H54 (cell line): ENCODE results near the gene CFAP91.
"Not testable (repeated sequence)": the region's sequence is repeated elsewhere in the genome, so short reads cannot be mapped to it uniquely, and the experiment has no call there.

Experiments
- DNase-seq: peaks from one replicate; pipeline ENCODE4 v3.0.0; 2011; ENCODE audit warnings: low spot score, mixed read lengths; ENCODE audit not compliant: insufficient read length
- FAIRE-seq: peaks from 3 replicates; lab custom pipeline; 2011; peaks lifted over from hg19 to GRCh38; lab: Jason Lieb, UNC
- POLR2A ChIP-seq: IDR thresholded peaks from 2 replicates; pipeline ENCODE4 v1.6.1; 2011; ENCODE audit warnings: low read depth, mild to moderate bottlenecking, low read length

Gene CFAP91

DNA sequence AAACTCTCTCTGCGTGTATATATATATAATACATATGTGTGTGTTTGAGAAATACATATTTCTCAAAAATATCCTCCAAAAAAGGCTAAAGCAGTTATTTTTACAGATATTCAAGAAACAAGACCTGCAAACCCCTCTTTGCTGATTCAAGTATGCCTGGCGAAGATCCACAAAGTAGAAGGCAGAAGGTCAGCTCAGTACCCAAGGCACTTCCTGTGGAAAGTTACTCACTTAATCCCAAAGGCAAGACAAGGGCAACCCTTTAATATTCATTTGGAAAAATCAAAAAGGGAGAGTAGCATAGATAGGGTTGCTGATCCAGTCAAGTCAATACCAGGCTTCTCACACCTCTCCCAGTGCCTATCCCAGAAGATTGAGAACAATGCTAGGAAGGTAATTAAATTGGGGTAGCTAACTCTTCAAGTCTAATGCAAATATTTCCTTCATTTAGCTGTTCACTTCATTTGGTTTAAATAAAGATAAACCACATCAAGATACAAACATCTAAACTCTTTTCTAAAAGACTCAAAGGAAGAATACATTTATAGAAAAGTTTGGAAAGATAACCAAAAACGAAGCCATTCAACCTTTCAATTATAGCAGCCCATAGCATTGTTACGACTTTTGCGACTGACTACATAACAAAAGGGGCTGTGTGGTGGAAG is 32.8 kb upstream of the CFAP91 start:
- no peak for DNase-seq
- FAIRE-seq = peak; percentile 53
- no peak for TF ChIP-seq POLR2A

DNA sequence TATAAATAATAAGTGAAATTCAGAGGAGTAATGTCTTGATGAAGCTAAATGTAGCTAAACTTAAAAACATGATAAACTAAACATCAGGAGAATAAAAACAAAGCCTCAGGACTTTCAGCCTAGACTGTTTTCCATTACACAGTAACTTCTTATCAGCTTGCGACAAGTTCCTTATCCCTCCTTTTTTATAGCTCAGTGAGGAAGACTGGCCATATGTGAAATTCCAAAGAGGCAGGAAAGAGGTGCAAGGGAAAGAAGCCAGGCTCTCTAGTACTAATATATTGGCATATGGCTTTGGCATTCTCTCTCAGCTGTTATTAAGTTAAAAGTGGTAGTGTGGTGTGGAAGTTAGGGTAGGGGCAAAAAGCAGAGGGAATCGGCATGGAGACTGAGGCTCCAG is 30.0 kb upstream of the CFAP91 start:
- DNase-seq (no peak), FAIRE-seq (no peak)
- TF ChIP-seq POLR2A = no peak

DNA sequence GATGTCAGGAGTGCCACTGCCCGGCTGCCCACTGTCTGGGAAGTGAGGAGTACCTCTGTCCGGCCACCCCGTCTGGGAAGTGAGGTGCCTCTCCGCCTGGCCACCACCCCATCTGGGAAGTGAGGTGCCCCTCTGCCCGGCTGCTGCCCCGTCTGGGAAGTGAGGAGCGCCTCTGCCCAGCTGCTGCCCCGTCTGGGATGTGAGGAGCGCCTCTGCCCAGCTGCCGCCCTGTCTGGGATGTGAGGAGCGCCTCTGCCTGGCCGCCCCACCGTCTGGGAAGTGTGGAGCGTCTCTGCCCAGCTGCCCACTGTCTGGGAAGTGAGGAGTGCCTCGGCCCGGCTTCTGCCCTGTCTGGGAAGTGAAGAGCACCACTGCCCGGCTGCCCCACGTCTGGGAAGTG is 28.9 kb upstream of the CFAP91 start:
- FAIRE-seq (no peak), DNase-seq (no peak)
- no peak for TF ChIP-seq POLR2A

DNA sequence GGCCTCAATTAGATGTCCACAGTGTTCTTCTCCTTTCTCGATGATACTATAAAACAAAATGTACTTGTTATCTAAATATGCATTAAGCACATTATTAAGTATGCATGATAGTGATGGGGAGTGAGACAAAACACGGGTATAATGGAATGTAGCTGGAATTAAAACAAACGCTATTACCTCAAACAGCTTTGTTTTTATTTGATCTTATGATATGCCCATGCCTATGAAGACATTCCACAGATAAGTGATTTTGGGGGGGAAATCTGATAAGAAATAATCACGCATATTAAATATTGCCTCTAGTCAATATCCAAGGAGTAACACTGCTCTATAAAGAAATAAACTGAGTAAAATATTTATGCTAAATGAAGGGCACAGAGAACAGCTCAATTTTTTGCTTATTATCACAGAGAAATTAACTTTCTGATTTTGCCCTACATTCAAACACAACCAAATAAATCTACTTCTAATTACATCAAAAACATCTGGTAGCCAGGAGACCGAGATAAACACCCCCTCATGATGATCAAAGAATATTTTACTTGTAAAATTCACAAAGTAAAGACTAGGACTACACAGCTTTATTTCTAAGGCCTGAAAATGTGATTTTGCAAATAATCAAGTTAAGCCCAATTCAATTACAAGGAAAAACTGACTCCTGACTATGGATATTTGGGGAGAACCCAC is 27.5 kb upstream of the CFAP91 start:
- FAIRE-seq = no peak
- no peak for TF ChIP-seq POLR2A
- DNase-seq = no peak

DNA sequence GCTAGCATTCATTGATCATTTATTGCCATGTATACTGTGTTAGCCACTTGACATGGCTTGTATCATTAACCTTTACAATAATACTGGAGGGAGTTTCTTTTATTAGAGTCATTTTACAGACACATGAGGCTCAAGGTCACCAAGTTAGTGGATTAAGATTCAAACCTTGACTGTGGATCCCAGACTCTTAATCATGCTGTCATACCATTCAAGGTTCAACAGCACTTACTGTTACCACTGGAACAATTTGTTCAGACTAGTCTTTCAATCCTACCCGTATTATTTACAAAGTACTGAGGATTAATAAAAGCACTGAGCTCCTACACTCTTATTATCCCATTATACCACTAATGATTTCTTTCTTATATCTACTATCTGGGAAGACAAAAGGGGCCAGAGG is 26.8 kb upstream of the CFAP91 start:
- FAIRE-seq (no peak), DNase-seq (no peak)
- no peak for TF ChIP-seq POLR2A

DNA sequence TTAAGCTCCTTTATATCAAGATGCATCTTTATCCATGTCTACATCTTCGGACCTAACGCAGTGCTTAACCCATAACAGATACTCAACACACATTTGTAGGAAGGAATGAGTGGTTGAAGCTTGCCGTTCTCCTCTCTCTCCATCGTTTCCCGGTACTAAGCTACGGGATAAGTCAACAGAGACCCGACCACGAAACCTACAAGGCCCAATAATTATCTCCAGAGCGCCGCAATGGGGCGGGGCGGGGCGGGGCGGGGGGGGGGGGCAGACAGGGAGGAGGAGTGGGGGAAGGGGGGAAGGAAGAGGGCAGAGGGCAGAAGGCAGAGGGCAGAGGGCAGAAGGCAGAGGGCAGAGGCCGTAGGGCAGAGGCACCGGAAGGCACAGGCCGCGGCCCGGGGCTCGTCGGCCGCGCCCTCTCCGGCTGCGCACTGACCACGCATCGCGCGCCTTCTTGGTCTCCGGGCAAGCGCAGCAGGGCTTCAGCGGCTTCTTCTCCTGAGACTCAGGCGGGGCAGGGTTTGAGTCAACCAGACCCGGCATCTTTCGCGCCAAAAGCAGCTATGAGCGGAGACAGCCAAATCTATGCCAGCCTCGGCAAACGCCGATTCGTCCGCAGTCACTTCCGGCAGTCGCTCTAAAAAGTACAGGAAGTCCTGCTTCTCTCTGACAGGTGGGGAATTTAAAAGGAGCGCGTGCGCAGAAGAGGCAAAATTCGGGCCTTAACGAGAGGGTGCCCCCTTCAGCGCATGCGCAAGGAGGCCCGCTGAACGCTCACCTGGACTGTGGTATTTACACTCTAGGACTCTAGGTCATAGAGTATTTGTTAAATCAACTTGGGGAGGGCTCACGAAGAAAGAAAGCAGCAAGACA is 25.8 kb upstream of the CFAP91 start, which contains the start of gene COX17:
Gene COX17, minus strand, starts transcription at position 636 of the 870 bp plus-strand sequence. Its CDS starts 96 bp downstream, at position 540.
- DNase-seq = peak; percentile 71
- peak; percentile 85 for FAIRE-seq
- TF ChIP-seq POLR2A = peak; percentile 37; the same call in 1 of the 2 replicates

DNA sequence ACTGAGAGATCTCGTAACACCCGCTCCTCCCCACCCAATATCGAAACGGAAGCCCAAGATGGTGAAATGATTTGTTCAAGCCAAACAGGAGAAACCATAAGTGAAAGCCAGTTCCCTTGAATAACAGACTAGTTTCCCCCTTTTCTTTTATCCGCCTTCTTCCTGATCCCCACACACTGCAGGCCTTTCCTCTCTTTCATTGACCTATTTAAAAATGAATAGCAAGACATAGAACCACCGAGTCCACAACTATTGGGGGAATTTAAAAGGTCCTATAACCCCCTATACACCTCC is 25.2 kb upstream of the CFAP91 start:
- TF ChIP-seq POLR2A = no peak
- no peak for FAIRE-seq

DNA sequence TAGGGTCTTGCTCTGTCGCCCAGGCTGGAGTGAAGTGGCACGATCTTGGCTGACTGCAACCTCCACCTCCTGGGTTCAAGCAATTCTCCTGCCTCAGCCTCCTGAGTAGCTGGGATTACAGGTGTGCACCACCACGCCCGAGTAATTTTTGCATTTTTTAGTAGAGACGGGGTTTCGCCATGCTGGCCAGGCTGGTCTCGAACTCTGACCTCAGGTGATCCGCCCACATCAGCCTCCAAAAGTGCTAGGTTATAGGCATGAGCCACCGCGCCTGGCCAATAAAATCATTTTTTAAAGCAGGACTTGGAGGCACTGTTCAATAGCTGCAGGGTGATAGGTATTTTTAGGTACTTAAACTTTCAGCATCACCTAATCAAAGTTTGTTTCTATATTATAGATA is 24.6 kb upstream of the CFAP91 start:
- FAIRE-seq, DNase-seq: not testable (repeated sequence)

More for the DNA sequence above, 25.2 kb upstream of the CFAP91 start:
- no peak for DNase-seq

DNA sequence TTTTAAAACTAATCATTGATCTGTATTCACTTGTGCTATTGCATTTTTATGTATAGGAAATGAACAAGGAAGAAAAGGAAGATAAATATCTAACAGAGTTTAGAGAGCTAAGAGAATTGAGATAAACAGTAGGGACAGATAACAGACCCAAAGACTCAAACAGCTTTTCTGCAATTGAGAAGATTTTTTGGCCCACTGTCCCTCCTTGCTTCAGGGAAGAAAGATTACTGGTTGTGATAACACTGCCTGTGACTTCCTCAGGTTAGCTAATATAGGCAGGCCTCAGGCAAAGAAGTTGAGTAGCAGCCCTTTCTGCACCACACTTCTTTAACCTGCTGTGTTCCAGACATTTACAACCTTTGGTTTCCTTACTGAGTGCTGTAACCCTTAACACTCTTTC is 22.9 kb upstream of the CFAP91 start:
- no peak for TF ChIP-seq POLR2A
- DNase-seq = no peak
- no peak for FAIRE-seq

DNA sequence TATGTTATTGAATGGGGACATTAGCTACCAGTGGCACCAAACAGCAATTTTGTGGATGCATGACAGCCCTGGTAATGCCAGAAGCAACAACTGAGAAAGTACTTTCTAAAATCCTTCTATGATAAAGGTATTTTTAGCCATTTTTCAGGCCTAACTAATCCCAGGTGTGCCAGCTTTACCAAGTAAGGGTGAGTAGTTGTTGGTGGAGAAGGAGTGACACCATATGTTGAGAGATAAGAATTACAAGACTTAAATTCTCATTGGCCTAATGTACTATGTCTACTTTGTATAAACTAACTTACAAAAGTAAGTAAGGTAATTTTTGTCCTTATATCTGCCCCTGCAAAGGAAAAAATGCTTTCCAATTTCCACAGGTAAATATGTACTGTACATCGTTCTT is 21.5 kb upstream of the CFAP91 start:
- no peak for DNase-seq
- FAIRE-seq = peak; percentile 66
- TF ChIP-seq POLR2A = no peak

DNA sequence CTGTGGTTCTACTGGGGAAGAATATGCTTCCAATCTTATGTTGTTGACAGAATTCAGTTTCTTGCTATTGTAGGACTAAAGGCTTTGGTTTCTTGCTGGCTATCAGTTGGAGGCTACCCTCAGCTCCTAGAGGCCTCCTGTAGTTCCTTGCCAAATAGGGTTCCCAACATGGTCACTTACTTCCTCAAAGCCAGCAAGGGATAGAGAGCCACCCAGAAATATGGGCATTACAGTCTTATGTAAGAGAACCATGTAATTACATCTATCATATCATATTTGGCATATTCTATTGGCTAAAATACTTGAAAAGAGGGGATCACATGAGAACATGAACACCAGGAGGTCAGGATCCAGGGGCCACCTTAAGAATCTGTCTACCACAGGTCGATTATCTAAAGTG is 19.4 kb upstream of the CFAP91 start:
- FAIRE-seq (no peak), DNase-seq (no peak)
- TF ChIP-seq POLR2A = no peak

DNA sequence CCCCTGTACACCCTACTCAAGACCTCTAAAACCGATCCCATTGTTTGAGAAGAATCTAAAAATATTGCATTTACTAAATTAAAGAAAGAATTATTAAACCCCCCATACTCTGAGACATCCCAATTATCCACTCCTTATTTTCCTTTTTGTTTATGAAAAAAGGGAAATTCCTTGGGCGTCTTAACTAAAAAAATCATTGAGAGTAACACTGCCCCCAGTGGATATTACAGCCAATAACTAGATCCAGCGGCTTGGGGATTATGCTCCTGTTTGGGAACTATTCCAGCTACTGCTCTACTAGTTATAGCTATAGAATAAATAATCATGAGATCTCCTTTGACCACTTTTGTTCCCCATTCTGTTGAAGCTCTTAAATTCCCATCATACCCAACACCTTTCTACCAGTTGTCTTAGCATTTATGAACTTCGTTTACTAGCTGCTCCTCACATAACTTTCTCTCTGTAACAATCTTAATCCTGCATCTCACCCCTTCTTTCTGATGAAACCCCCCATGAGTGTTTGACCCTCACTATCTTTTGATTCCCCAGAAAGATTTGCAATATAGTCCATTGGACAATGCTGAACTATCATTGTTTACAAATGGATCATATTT is 12.7 kb upstream of the CFAP91 start:
- peak; percentile 13 for DNase-seq
- FAIRE-seq = no peak
- no peak for TF ChIP-seq POLR2A

DNA sequence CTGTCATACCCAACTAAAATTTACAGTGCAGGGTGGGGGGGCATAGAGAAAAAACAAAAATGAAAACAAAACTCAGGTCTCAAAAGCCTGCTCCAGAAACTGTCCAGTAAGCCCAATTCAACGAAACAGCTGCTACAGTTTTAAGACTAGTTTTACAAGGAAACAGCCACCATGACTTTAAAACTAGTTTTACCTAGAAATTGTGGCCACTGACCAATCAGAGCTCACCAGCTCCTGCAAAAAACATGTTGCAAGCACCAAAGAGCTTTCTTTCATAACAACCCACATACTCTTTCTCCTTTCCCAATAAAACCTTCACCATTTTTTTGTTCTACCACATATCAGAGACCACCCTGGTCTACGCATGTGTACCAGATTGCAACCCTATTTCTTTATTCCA is 7.3 kb upstream of the CFAP91 start:
- FAIRE-seq (peak; percentile 6), DNase-seq (no peak)
- TF ChIP-seq POLR2A = no peak

DNA sequence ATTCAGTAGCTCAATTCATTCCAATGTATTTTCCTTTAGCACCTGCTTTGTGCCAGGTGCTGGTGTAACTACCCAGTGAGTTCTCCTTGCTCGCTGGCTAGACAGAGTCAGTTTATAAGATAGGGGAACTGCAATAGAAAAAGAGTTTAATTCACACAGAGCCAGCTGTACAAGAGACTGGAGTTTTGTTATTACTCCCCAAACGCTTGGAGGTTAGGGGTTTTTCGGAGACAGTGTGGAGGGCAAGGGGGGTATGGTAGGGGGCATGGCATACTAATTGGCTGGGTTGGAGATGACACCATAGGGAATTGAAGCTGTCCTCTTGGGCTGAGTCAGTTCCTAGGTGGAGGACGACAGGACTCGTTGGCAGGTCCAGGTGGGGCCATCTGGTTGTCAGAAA is 5.4 kb upstream of the CFAP91 start:
- FAIRE-seq = no peak
- no peak for TF ChIP-seq POLR2A
- no peak for DNase-seq
